Activated CD8-positive, alpha-beta T cell treated with anti-CD3 and anti-CD28 coated beads, Interleukin-2, amount 10 ng/mL, durations not matched to agents 7 days and 5 days (primary cell): ENCODE data around the gene NCDN. TPM values are rescaled to one million over a fixed set of nuclear protein-coding genes. Genes with fewer than 3 reads are reported as not detected.
A peak's percentile ranks its signal among the peaks of the same experiment; 100 is the strongest.

Experiments used
- ATAC-seq: fragments of 150-1000 bp; cut with Tn5 transposase; one replicate; pipeline ENCODE4 v1.10.0; 2021; ENCODE audit warnings: moderate library complexity
- CTCF ChIA-PET: fragments of 350-600 bp; sonication (Branson Sonifier 250); formaldehyde crosslinking; loops from one replicate; lab custom pipeline; 2021; ENCODE audit warnings: antibody characterized with exemption; lab: Charles Lee
- POLR2A ChIA-PET: fragments of 350-600 bp; sonication (Branson Sonifier 250); formaldehyde crosslinking; loops from one replicate; lab custom pipeline; 2021; ENCODE audit warnings: antibody characterized with exemption; lab: Charles Lee
- DNase-seq: peaks from one replicate; pipeline ENCODE4 v3.0.0-alpha.2; 2020
- H3K27ac Mint-ChIP-seq: one replicate; pipeline ENCODE4 v1.8.0; 2021; ENCODE audit warnings: mild to moderate bottlenecking, mixed read lengths
- H3K27me3 Mint-ChIP-seq: one replicate; pipeline ENCODE4 v1.8.0; 2021; ENCODE audit warnings: low read depth, mixed read lengths
- H3K36me3 Mint-ChIP-seq: one replicate; pipeline ENCODE4 v1.8.0; 2021; ENCODE audit warnings: low read depth, mixed read lengths
- H3K4me1 Mint-ChIP-seq: one replicate; pipeline ENCODE4 v1.8.0; 2021; ENCODE audit warnings: low read depth, mixed read lengths
- H3K4me3 Mint-ChIP-seq: one replicate; pipeline ENCODE4 v1.8.0; 2021; ENCODE audit warnings: mild to moderate bottlenecking, mixed read lengths
- H3K9me3 Mint-ChIP-seq: one replicate; pipeline ENCODE4 v1.8.0; 2022; ENCODE audit warnings: mixed read lengths; ENCODE audit not compliant: insufficient read depth
- total RNA-seq, 2 experiments: library from RNA; stranded (reverse); gene quantifications; one replicate each; pipeline ENCODE4 v1.2.3, GENCODE V29; 2021

Gene NCDN
- total RNA-seq, 2 experiments from 2014 or later: 19.3 to 19.4 TPM

DNA sequence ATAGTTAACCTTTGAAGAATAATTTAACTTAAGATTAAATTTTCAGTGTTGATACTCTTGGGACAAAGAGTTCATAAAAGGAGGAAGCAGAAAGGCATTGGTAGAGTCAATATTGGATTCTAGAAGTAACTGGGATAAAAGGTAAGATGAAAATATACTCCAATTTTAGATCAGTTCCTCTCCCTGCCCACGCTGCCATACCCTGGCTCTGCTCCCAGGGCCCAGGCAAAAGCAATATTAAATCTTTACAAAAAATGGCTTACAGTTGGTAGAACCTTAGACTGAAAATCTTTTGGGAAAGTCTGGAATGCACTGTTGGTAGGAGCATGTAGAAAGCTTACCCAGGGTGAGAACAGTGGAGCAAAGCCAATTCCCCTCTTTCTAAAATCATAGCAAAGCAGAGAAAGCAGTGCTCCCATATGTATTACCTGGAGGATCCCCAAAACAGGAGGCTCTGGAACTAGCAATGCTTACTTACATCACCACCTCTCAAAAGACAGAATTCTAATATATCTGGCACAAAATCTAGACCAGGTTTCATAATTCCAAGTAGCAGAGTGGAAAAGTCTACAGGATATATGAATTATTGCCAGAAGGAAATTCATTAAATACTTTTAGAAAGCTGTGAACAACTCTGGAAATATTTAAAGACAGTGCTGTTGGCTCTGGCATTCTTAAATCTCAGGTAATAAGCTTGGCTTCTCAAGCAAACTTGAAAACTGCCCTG is 24.9 kb upstream of the NCDN start:
- no peak for ATAC-seq
- Mint-ChIP-seq H3K4me1 (peaks cover 11% of the 10 kb centered on the region), H3K36me3 (peaks cover 68% of the 10 kb centered on the region), H3K4me3 (no peak overlapping the region), H3K27ac (no peak overlapping the region), H3K27me3 (no peaks in the 10 kb centered on the region), H3K9me3 (peaks cover 28% of the 10 kb centered on the region)
- no peak for DNase-seq
- CTCF ChIA-PET: interaction anchor here (1.0 to 12.5 kb wide), 3 partner anchors 9 to 80 kb away, joined by 3 to 215 read pairs (median 3); no protein-coding TSS in a partner anchor
- POLR2A ChIA-PET: no interaction called here

DNA sequence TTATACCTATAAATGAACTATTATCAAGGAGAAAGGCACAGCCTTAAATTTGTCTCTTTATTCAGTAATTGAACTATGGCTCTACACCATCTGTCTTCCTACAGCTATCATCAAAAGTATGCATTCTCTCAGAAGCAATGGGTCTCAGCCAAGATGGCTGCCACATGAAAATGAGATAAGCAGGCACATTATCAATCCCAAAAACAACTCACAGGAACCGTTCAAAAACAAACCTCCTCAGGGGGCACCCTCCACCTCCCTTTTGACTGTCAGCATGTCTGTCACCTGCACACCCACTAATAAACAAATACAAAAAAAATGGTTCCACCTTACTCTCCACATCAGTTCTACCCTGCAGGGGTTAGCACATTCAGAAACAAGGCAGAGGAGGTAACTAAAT is 24.0 kb upstream of the NCDN start:
- H3K4me3 Mint-ChIP-seq: no peak overlapping the region
- no peaks in the 10 kb centered on the region for H3K27me3 Mint-ChIP-seq
- H3K9me3 Mint-ChIP-seq: peaks cover 23% of the 10 kb centered on the region
- H3K27ac Mint-ChIP-seq: no peak overlapping the region
- ATAC-seq (no peak), DNase-seq (no peak)
- ChIA-PET CTCF (interaction anchor here (1.0 to 12.5 kb wide), 3 partner anchors 8 to 81 kb away, joined by 3 to 215 read pairs (median 3); no protein-coding TSS in a partner anchor), POLR2A (no interaction called here)
- peaks cover 15% of the 10 kb centered on the region for H3K4me1 Mint-ChIP-seq
- H3K36me3 Mint-ChIP-seq: peaks cover 62% of the 10 kb centered on the region

DNA sequence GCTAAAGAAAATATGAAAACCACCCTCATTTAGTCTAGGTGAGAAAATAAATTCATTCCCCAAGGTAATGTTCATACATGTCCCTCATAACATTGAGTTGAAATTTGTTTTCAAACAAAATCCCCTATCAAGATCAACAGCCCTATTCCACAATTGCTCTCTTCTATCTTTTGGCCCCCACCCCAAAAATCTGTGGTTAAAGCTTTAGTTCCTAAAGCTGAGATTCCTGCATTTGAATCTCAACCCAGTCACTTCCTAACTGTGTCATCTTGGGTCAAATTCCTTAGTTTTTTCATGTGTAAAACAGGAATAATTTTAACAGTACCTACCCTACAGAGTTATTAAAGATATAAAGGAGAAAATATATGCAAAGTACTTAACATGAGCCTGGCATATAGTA is 22.4 kb upstream of the NCDN start:
- POLR2A ChIA-PET: interaction anchor here (0.7 kb wide), 1 partner anchor 342 kb away, joined by 5 read pairs; the partner anchor contains the start of gene SFPQ
- Mint-ChIP-seq H3K4me3 (no peak overlapping the region), H3K27me3 (no peaks in the 10 kb centered on the region), H3K36me3 (peaks cover 59% of the 10 kb centered on the region), H3K9me3 (peaks cover 7% of the 10 kb centered on the region), H3K27ac (no peak overlapping the region), H3K4me1 (peaks cover 32% of the 10 kb centered on the region)
- CTCF ChIA-PET: interaction anchor here (1.4 to 12.5 kb wide), 2 partner anchors 26 to 82 kb away, joined by 3 to 215 read pairs; no protein-coding TSS in a partner anchor
- ATAC-seq: no peak
- no peak for DNase-seq

DNA sequence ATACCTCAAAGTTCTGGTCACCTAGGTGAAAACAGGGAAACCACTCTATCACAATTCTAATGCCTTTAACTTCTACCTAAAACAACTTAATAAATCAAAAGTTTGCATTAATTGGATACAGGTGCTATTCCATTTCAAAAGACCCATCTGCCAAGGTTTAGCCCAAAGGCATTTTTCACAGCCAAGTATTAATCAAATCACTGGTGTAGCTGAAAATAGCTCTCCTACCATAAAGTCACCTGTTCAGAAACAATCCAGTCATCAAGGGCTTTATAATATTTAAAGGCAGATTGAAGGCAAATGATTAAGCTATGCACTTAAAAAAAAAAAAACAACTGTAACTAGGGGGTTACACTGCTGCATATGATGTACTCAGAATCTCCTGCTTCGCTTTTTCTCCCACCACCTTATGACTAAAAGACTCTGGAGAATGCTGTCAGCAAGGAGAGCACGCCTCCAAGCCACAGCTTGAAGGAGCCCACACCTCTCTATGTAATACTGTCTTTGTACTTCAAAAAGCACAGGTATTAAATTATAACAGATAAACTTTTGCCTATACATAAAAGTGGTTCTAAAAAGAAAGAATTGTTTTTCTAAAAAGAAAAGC is 20.9 kb upstream of the NCDN start:
- no peak overlapping the region for H3K4me3 Mint-ChIP-seq
- no peaks in the 10 kb centered on the region for H3K27me3 Mint-ChIP-seq
- ATAC-seq: no peak
- peaks cover 44% of the 10 kb centered on the region for H3K4me1 Mint-ChIP-seq
- no peak overlapping the region for H3K27ac Mint-ChIP-seq
- CTCF ChIA-PET: interaction anchor here (0.9 to 12.5 kb wide), 6 partner anchors 8 to 280 kb away, joined by 3 to 215 read pairs (median 4); no protein-coding TSS in a partner anchor
- peaks cover 54% of the 10 kb centered on the region for H3K36me3 Mint-ChIP-seq
- no peaks in the 10 kb centered on the region for H3K9me3 Mint-ChIP-seq
- no peak for DNase-seq
- POLR2A ChIA-PET: interaction anchor here (1.1 to 1.3 kb wide), 2 partner anchors 30 to 37 kb away, joined by 4 read pairs; no protein-coding TSS in a partner anchor

DNA sequence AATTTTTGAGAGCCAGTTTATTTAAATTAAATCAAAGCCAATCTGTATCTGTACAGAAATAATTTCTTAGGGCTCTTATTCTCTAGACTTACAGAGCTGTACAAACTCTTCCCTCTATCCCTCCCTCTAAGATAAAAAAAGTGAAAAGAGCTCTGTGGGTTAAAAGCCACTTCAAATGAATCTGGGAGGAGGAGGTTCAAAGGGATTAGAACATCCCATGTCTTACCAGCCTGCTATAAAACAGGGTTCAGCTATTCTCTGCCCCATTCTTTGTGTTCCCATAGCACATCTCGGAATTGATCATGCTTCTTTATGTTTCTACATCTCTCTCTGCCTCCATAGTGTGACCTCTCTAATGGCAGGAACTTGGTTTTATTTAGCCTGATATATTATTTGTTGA is 19.8 kb upstream of the NCDN start:
- Mint-ChIP-seq H3K9me3 (no peaks in the 10 kb centered on the region), H3K27ac (peak overlapping the region; percentile 27), H3K4me3 (no peak overlapping the region), H3K36me3 (peaks cover 50% of the 10 kb centered on the region), H3K27me3 (no peaks in the 10 kb centered on the region), H3K4me1 (peaks cover 49% of the 10 kb centered on the region)
- ChIA-PET POLR2A (interaction anchor here (1.4 kb wide), 1 partner anchor 19 kb away, joined by 5 read pairs; the partner anchor contains the start of gene KIAA0319L), CTCF (interaction anchor here (1.0 to 12.5 kb wide), 8 partner anchors 12 to 178 kb away, joined by 3 to 215 read pairs (median 6); no protein-coding TSS in a partner anchor)
- DNase-seq (no peak), ATAC-seq (no peak)

DNA sequence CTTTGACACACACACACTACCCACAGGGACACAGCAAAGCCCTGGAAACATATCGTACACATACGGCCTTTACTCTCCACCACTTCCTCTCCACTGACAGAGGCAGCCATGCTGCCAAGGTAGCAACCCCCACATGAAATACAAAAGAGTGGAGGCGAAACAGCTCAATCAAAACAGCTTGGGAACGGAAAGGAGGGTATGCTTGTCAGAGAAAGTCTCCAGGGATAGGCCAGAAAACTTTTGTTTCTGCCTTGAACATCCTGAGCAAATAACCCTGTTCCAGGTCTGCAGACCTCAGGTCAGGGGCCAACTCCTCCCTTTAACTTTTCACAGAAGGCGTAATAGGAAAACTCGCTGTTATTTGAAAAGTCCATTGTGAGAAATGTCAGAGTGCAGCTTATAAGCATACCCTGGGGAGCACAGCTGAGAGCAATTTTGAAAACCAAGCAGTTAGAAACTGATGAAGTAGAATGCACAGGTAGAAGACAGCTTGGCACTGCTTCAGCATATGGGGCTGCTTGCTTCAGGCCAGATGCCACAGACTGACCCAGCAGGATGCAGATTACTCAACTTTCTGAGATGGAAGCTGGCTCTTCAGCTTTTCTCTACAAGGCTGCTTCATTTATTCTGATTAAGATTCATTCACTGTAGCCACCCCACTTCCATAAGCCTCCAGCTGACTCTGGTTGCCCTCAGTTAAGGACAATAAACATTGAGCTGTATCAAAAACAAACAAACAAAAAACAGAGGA is 18.4 kb upstream of the NCDN start:
- DNase-seq (peak; percentile 71), ATAC-seq (peak; percentile 95)
- CTCF ChIA-PET: interaction anchor here (0.9 to 12.5 kb wide), 10 partner anchors 9 to 687 kb away, joined by 3 to 215 read pairs (median 6); no protein-coding TSS in a partner anchor
- Mint-ChIP-seq H3K27me3 (no peaks in the 10 kb centered on the region), H3K9me3 (no peaks in the 10 kb centered on the region), H3K4me3 (peak overlapping the region; percentile 64), H3K27ac (peak overlapping the region; percentile 94), H3K36me3 (peaks cover 41% of the 10 kb centered on the region), H3K4me1 (peaks cover 49% of the 10 kb centered on the region)
- POLR2A ChIA-PET: interaction anchor here (1.0 to 2.6 kb wide), 3 partner anchors 18 to 230 kb away, joined by 4 to 19 read pairs (median 15); partner anchors contain the start of genes CLSPN, KIAA0319L and NCDN

DNA sequence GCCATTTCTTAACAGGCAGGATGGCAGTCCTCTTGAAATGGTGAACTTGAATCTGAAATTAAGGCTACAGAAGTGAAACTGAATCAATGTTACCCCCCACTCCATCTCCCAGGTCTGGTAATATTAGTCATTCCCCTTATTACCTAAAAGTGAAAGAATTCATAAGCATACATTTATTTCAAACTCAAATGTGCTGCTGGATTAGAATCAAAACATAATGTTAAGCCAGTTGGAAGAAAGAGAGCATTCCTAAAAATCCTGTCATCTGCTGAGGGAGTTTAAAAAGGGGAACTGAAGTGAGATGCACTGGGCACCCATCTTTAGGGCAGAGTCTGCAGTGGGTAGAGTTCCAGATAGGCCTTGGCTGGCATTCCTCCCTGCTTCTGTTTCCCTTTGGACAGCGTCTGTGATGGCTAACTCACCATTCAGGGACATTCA is 17.8 kb upstream of the NCDN start:
- CTCF ChIA-PET: interaction anchor here (0.9 to 12.5 kb wide), 8 partner anchors 8 to 687 kb away, joined by 3 to 215 read pairs (median 4); no protein-coding TSS in a partner anchor
- DNase-seq: no peak
- H3K36me3 Mint-ChIP-seq: peaks cover 39% of the 10 kb centered on the region
- peak overlapping the region; percentile 94 for H3K27ac Mint-ChIP-seq
- no peaks in the 10 kb centered on the region for H3K9me3 Mint-ChIP-seq
- H3K4me1 Mint-ChIP-seq: peaks cover 52% of the 10 kb centered on the region
- H3K4me3 Mint-ChIP-seq: no peak overlapping the region
- POLR2A ChIA-PET: interaction anchor here (1.0 to 2.6 kb wide), 3 partner anchors 17 to 230 kb away, joined by 4 to 19 read pairs (median 15); partner anchors contain the start of genes CLSPN, KIAA0319L and NCDN
- no peaks in the 10 kb centered on the region for H3K27me3 Mint-ChIP-seq
- no peak for ATAC-seq

DNA sequence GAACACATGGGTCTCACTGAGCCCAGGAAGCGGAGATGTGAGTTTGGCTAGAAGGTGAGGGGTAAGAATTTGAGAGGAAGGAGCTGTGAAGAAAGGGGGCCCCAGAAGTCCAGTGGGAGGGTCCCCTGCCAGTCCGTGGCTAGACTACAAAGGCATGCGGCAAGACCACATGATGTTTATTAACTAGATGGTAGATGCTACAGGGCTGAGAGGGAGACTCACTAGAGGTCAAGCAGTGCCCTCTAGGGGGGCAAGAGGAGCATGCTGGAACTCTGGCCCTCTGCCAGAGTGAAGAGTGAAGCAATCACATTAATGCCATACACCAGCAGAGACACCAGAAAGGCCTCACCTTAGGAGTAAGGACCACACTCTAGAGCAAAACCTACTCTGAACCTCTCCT is 12.6 kb upstream of the NCDN start:
- Mint-ChIP-seq H3K9me3 (no peaks in the 10 kb centered on the region), H3K27me3 (no peaks in the 10 kb centered on the region), H3K4me3 (no peak overlapping the region), H3K27ac (no peak overlapping the region), H3K36me3 (peaks cover 34% of the 10 kb centered on the region), H3K4me1 (peaks cover 28% of the 10 kb centered on the region)
- CTCF ChIA-PET: interaction anchor here (0.8 to 4.4 kb wide), 13 partner anchors 9 to 343 kb away, joined by 3 to 111 read pairs (median 4); no protein-coding TSS in a partner anchor
- ATAC-seq: peak; percentile 89
- POLR2A ChIA-PET: interaction anchor here (1.1 to 1.5 kb wide), 2 partner anchors 12 to 94 kb away, joined by 3 to 7 read pairs; partner anchors contain the start of gene KIAA0319L
- peak; percentile 70 for DNase-seq

DNA sequence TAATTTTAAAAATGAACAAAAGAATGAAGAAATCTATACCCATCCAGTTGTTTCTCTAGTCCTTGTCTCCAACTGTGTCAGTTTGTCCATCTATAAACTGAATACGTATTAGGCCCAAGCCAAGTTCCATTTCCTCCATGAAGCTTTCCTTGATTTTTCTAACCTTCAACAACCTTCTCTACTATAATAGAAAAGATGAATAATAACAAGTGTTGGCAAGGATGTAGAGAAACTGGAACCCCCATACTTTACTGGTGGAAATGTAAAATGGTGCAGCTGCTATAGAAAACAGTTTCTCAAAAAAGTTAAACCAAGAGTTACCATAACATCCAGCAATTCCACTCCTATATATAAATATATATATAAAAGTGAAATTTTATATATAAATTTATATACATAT is 11.0 kb upstream of the NCDN start:
- no peaks in the 10 kb centered on the region for H3K27me3 Mint-ChIP-seq
- DNase-seq (no peak), ATAC-seq (no peak)
- CTCF ChIA-PET: interaction anchor here (1.1 to 4.4 kb wide), 2 partner anchors 38 to 94 kb away, joined by 3 to 111 read pairs; no protein-coding TSS in a partner anchor
- H3K4me1 Mint-ChIP-seq: peaks cover 15% of the 10 kb centered on the region
- H3K4me3 Mint-ChIP-seq: no peak overlapping the region
- peaks cover 32% of the 10 kb centered on the region for H3K36me3 Mint-ChIP-seq
- H3K9me3 Mint-ChIP-seq: no peaks in the 10 kb centered on the region
- POLR2A ChIA-PET: no interaction called here
- H3K27ac Mint-ChIP-seq: no peak overlapping the region

DNA sequence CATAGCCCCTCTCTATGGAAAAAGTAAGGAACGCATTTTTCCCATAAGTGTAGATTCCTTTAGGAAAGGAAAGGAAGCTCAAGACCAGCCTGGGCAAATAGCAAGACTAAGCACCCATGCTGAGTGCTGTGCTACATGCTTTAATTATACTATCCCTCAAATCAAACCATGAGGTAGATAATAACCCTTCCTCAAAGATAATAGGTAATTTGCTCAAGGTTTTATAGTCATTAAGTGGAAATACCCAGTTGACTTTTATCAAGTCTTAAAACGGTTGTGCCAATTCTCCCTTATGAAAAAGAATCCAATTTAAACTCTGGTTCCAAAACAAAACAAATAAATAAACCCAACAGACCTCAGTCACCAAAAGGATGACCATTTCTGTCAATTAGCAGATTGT is 3.7 kb upstream of the NCDN start:
- peaks cover 28% of the 10 kb centered on the region for H3K36me3 Mint-ChIP-seq
- CTCF ChIA-PET: interaction anchor here (2.8 to 3.8 kb wide), 2 partner anchors 11 to 102 kb away, joined by 15 to 24 read pairs; no protein-coding TSS in a partner anchor
- peaks cover 38% of the 10 kb centered on the region for H3K4me1 Mint-ChIP-seq
- no peak overlapping the region for H3K27ac Mint-ChIP-seq
- H3K27me3 Mint-ChIP-seq: no peaks in the 10 kb centered on the region
- POLR2A ChIA-PET: no interaction called here
- no peak overlapping the region for H3K4me3 Mint-ChIP-seq
- ATAC-seq (no peak), DNase-seq (no peak)
- H3K9me3 Mint-ChIP-seq: no peaks in the 10 kb centered on the region
